Suprapubic skin (tissue), 4 donors: ENCODE data around the gene CTNNA2. TPM values are rescaled to one million over a fixed set of nuclear protein-coding genes. Genes with fewer than 3 reads are reported as not detected.

Source experiments
- DNase-seq, 2 donors: peaks; one replicate each; pipeline ENCODE4 v3.0.0-alpha.2; 2019; ENCODE audit warnings: low spot score in 2 of 2
- H3K27ac ChIP-seq: fragments of 200-600 bp; sonication (generic); one replicate; pipeline ENCODE4 v1.5.1; 2019
- H3K27me3 ChIP-seq: fragments of 200-600 bp; sonication (generic); one replicate; pipeline ENCODE4 v1.5.1; 2019
- H3K36me3 ChIP-seq: fragments of 200-600 bp; sonication (generic); one replicate; pipeline ENCODE4 v1.5.1; 2019
- H3K4me1 ChIP-seq: fragments of 200-600 bp; sonication (generic); one replicate; pipeline ENCODE4 v1.5.1; 2019
- H3K4me3 ChIP-seq: fragments of 200-600 bp; sonication (generic); one replicate; pipeline ENCODE4 v1.5.1; 2019; ENCODE audit warnings: mild to moderate bottlenecking
- H3K9me3 ChIP-seq: fragments of 200-600 bp; sonication (generic); one replicate; pipeline ENCODE4 v1.5.1; 2019
- EP300 ChIP-seq: sonication (generic); formaldehyde crosslinking; IDR thresholded peaks from one replicate; pipeline ENCODE4 v1.6.1; 2017; ENCODE audit warnings: antibody characterized with exemption
- POLR2A ChIP-seq, 2 donors: fragments of 450-650 bp; IDR thresholded peaks; one replicate each; pipeline ENCODE4 v1.6.1; 2017; ENCODE audit warnings: antibody characterized with exemption in 2 of 2, mild to moderate bottlenecking in 2 of 2, moderate library complexity in 2 of 2
- POLR2AphosphoS5 ChIP-seq, 3 donors: sonication (generic); formaldehyde crosslinking; IDR thresholded peaks; one replicate each; pipeline ENCODE4 v1.6.1; 2017; ENCODE audit warnings: antibody characterized with exemption in 3 of 3
- WGBS: methylation state at CpG from one replicate; pipeline ENCODE4 v1.1.5; 2018; 5-methylcytosine and 5-hydroxymethylcytosine counted together
- total RNA-seq, 4 donors: library from RNA; depleted of rRNA; stranded (reverse); fragments of >200 nt; gene quantifications; one replicate each; pipeline ENCODE4 v1.1.0, GENCODE V29; 2016
- TF ChIP-seq, protein P1 (sequence below), 2 donors: fragments of 200-600 bp in 1 of 2; fragments of 450-650 bp in 1 of 2; sonication (generic) in 1 of 2; IDR thresholded peaks; one replicate each; pipeline ENCODE4 v1.5.1; 2016 to 2019; ENCODE audit warnings: antibody characterized with exemption in 2 of 2, mild to moderate bottlenecking in 1 of 2, moderate library complexity in 1 of 2

The CTNNA2 gene
- total RNA-seq, 4 donors from 2014 or later, result 0.15 to 0.21 TPM; not detected in 2

DNA sequence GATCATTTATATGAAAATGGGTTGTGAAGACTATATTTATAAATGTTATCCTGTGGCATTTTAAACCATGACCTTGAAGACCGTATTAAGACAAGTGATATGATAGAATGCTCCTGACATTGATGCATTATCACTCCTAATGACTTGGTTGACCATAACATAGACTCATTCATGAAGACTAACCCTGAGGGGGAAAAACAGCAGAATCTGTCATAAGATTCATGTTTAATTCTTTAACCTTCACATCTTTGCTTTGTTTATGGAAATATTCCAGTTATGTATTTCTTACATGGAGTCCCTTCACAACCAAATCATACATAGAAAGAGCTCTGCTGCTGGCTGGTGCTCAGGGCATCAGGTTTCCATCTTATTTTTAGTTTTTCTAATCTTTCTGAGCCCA lies 78.4 kb downstream of the CTNNA2 start:
- no peaks in the 10 kb centered on the region for H3K36me3 ChIP-seq

DNA sequence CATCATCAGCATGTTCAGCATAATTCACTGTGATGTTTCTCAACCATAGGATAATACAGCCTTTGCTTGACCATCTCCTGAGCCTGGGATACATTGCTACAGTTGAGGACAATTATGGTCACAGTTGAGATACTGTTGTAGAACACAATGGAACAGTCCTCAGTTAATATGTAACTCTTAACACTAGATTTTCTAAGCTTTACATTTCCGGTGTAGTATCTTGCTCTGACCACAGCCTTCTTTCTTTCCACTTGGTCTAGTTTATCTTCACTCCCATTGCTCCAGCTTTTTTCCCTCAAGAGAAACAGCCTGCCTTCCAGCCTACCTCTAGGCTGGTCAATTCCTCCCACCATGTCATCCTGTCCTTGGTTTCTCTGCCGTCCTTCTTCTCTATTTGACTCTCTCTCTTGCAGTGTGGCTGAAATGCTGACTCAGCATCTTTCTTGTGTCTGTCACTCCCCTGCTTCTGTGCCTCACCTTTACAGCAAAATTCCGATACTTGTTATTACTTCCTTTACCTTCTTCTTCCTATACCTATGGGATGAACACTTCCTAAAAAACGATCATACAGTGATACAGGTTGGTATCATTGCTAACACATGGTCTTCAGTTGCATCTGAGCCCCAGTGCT lies 80.5 kb downstream of the CTNNA2 start:
- H3K4me1 ChIP-seq, result no peaks in the 10 kb centered on the region
- H3K4me3 ChIP-seq, result no peak overlapping the region
- H3K27ac ChIP-seq, result no peak overlapping the region
- no peak for DNase-seq
- TF ChIP-seq EP300, result no peak
- no peak for TF ChIP-seq POLR2A (IDR thresholded peaks at IDR 0.05)
- no peaks in the 10 kb centered on the region for H3K27me3 ChIP-seq
- peaks cover 15% of the 10 kb centered on the region for H3K9me3 ChIP-seq
- 85% methylated on average over 4 of the region's 4 CpGs for WGBS
- H3K36me3 ChIP-seq, result no peaks in the 10 kb centered on the region

More for the DNA sequence above, 78.4 kb downstream of the CTNNA2 start:
- DNase-seq, result no peak
- H3K27ac ChIP-seq, result no peak overlapping the region
- no peaks in the 10 kb centered on the region for H3K27me3 ChIP-seq
- H3K4me3 ChIP-seq, result no peak overlapping the region
- peaks cover 8% of the 10 kb centered on the region for H3K9me3 ChIP-seq
- WGBS, result 71% methylated on average over 1 of the region's 1 CpG
- no peaks in the 10 kb centered on the region for H3K4me1 ChIP-seq
- no peak for TF ChIP-seq POLR2A (IDR thresholded peaks at IDR 0.05)
- no peak for TF ChIP-seq EP300
- TF ChIP-seq, protein P1, sequence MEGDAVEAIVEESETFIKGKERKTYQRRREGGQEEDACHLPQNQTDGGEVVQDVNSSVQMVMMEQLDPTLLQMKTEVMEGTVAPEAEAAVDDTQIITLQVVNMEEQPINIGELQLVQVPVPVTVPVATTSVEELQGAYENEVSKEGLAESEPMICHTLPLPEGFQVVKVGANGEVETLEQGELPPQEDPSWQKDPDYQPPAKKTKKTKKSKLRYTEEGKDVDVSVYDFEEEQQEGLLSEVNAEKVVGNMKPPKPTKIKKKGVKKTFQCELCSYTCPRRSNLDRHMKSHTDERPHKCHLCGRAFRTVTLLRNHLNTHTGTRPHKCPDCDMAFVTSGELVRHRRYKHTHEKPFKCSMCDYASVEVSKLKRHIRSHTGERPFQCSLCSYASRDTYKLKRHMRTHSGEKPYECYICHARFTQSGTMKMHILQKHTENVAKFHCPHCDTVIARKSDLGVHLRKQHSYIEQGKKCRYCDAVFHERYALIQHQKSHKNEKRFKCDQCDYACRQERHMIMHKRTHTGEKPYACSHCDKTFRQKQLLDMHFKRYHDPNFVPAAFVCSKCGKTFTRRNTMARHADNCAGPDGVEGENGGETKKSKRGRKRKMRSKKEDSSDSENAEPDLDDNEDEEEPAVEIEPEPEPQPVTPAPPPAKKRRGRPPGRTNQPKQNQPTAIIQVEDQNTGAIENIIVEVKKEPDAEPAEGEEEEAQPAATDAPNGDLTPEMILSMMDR (IDR thresholded peaks at IDR 0.05), result no peak
- no peak for TF ChIP-seq POLR2AphosphoS5 (IDR thresholded peaks at IDR 0.05)

GRCh38 chr2:79596403-79596802 lies 83.6 kb downstream of the CTNNA2 start:
- H3K4me1 ChIP-seq, result no peaks in the 10 kb centered on the region
- no peak for DNase-seq
- no peaks in the 10 kb centered on the region for H3K27me3 ChIP-seq
- H3K36me3 ChIP-seq, result no peaks in the 10 kb centered on the region
- H3K9me3 ChIP-seq, result peaks cover 15% of the 10 kb centered on the region
- H3K27ac ChIP-seq, result no peak overlapping the region
- 74% methylated on average over 3 of the region's 3 CpGs for WGBS
- H3K4me3 ChIP-seq, result no peak overlapping the region
- TF ChIP-seq, protein P1 (IDR thresholded peaks at IDR 0.05), result no peak
- no peak for TF ChIP-seq EP300
- TF ChIP-seq POLR2A (IDR thresholded peaks at IDR 0.05), result no peak
- TF ChIP-seq POLR2AphosphoS5 (IDR thresholded peaks at IDR 0.05), result no peak

DNA sequence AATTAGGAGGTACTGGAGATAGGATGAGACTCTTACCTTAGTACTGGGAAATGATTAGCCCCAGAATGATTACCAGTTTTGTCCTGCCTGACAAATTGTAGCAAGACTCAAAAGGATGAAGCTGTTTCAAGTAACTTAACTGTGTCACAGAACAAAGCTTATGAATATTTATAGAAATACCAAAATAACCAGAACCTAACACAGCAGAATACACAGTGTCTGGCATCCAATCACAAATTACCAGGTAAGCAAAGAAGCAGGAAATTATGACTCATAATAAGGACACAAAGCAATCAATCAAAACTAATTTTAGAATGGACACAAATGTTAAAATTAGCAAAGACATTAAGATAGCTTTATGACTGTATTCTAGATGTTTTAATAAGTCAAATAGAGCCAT lies 91.9 kb downstream of the CTNNA2 start:
- Histone ChIP-seq H3K36me3 (no peaks in the 10 kb centered on the region), H3K27ac (no peak overlapping the region), H3K27me3 (no peaks in the 10 kb centered on the region), H3K9me3 (no peaks in the 10 kb centered on the region), H3K4me1 (no peaks in the 10 kb centered on the region), H3K4me3 (no peak overlapping the region)
- no peak for DNase-seq
- no peak for TF ChIP-seq EP300

- H3K27ac ChIP-seq, result no peak overlapping the region
- no peaks in the 10 kb centered on the region for H3K4me1 ChIP-seq
- DNase-seq, result no peak
- TF ChIP-seq EP300, result no peak
- no peak for TF ChIP-seq POLR2A (IDR thresholded peaks at IDR 0.05)
- TF ChIP-seq POLR2AphosphoS5 (IDR thresholded peaks at IDR 0.05), result no peak
- TF ChIP-seq, protein P1 (IDR thresholded peaks at IDR 0.05), result no peak
- no peaks in the 10 kb centered on the region for H3K27me3 ChIP-seq
- 69% methylated on average over 9 of the region's 9 CpGs for WGBS
- H3K4me3 ChIP-seq, result no peak overlapping the region
- no peaks in the 10 kb centered on the region for H3K9me3 ChIP-seq
- H3K36me3 ChIP-seq, result no peaks in the 10 kb centered on the region
These were observed 98.7 kb downstream of the CTNNA2 start for GRCh38 chr2:79611448-79612016.

- Histone ChIP-seq H3K27me3 (no peaks in the 10 kb centered on the region), H3K36me3 (no peaks in the 10 kb centered on the region), H3K4me1 (no peaks in the 10 kb centered on the region), H3K27ac (no peak overlapping the region), H3K9me3 (no peaks in the 10 kb centered on the region), H3K4me3 (no peak overlapping the region)
- DNase-seq, result no peak
- WGBS, result 39% methylated on average over 6 of the region's 6 CpGs
- TF ChIP-seq, protein P1 (IDR thresholded peaks at IDR 0.05), result no peak
- TF ChIP-seq EP300 (no peak), POLR2AphosphoS5 (IDR thresholded peaks at IDR 0.05) (no peak), POLR2A (IDR thresholded peaks at IDR 0.05) (no peak)
These were observed 100.1 kb downstream of the CTNNA2 start for GRCh38 chr2:79612999-79613398.
